ENCODE data around the gene GALNT3. TPM values are rescaled to one million over a fixed set of nuclear protein-coding genes. Genes with fewer than 3 reads are reported as not detected.

Gene GALNT3
- total and polyA plus RNA-seq, 9 of the 15 experiments (the other 6 are each of a cell fraction or from before 2014, with no cell fraction given): 0.03 to 0.29 (median 0.06) TPM; not detected in 6

GRCh38 chr2:165772183-165772582 is 21.9 kb downstream of the GALNT3 start (continued):
- no peak for TF ChIP-seq NFE2 (IDR thresholded peaks at IDR 0.05; ENCODE audit: low read depth)

GRCh38 chr2:165766326-165766927 is 27.6 kb downstream of the GALNT3 start:
- Histone ChIP-seq H3K9ac (ENCODE audit: insufficient read depth in 1 of 2, low read depth in 2 of 2, low read length in 2 of 2) (no peak overlapping the region), H3K9me3 (replicated peaks; ENCODE audit: control insufficient read depth, insufficient read depth, low read depth, low read length) (no peaks in the 10 kb centered on the region), H3K4me3 (no peak overlapping the region), H3K79me2 (ENCODE audit: control insufficient read depth, insufficient read depth, low read length) (no peaks in the 10 kb centered on the region), H3K4me1 (replicated peaks in 1 of 2; ENCODE audit: control insufficient read depth in 2 of 2, insufficient read depth in 2 of 2, low read length in 2 of 2) (no peaks in the 10 kb centered on the region), H3K27me3 (ENCODE audit: control insufficient read depth in 2 of 2, insufficient read depth in 2 of 2, low read length in 2 of 2) (no peaks in the 10 kb centered on the region), H2AFZ (ENCODE audit: low read depth, low read length) (no peak overlapping the region), H4K20me1 (replicated peaks; ENCODE audit: control insufficient read depth, insufficient read depth, low read length) (no peaks in the 10 kb centered on the region), H3K9me1 (ENCODE audit: control insufficient read depth, insufficient read depth, low read length) (no peaks in the 10 kb centered on the region), H3K4me2 (ENCODE audit: insufficient read depth, low read length) (no peak overlapping the region), H3K36me3 (ENCODE audit: control insufficient read depth, insufficient read depth, low read length) (no peaks in the 10 kb centered on the region), H3K27ac (ENCODE audit: extremely low read depth, low read depth, low read length) (no peak overlapping the region)
- ATAC-seq (no peak), DNase-seq (ENCODE audit: extremely low read depth in 1 of 4, low spot score in 3 of 4) (no peak), FAIRE-seq (no peak)
- TF ChIP-seq KDM4B (IDR thresholded peaks at IDR 0.05; ENCODE audit: borderline replicate concordance in 2 of 2, low read depth in 1 of 2): no peak
- TF ChIP-seq BMI1 (IDR thresholded peaks at IDR 0.05; ENCODE audit: low read length): no peak
- TF ChIP-seq ZNF696 (CRISPR knock-in tag; conservative IDR thresholded peaks at IDR 0.05): no peak
- TF ChIP-seq ZNF124 (CRISPR knock-in tag; IDR thresholded peaks at IDR 0.05): no peak
- TF ChIP-seq GTF2E2 (tag; IDR thresholded peaks at IDR 0.05): no peak
- TF ChIP-seq FOS (IDR thresholded peaks at IDR 0.05; ENCODE audit: extremely low read depth, insufficient read length): no peak
- TF ChIP-seq ZNF121 (CRISPR knock-in tag; conservative IDR thresholded peaks at IDR 0.05): no peak
- no peak for TF ChIP-seq MTF1 (CRISPR knock-in tag; IDR thresholded peaks at IDR 0.05; ENCODE audit: borderline replicate concordance)
- TF ChIP-seq ZFP30 (CRISPR knock-in tag; IDR thresholded peaks at IDR 0.05; ENCODE audit: borderline replicate concordance): no peak
- TF ChIP-seq XRCC5 (IDR thresholded peaks at IDR 0.05; ENCODE audit: low read depth, low read length): no peak
- BruUV-seq (replicated peaks): no TSS peak
- in situ Hi-C loops (cut with MboI): no loop called here
- POLR2A ChIA-PET: no interaction called here
- CTCF ChIA-PET (ENCODE audit: low intra/inter-chr PET ratio): no interaction called here
- intact Hi-C loops (cut with micrococcal nuclease): no loop called here
